ENCODE data around the gene ATP11B.

The ATP11B gene

GRCh38 chr3:182792901-182793662 lies at the start of gene ATP11B:
Gene ATP11B, plus strand, starts transcription at chr3:182793504. Its CDS starts 256 bp downstream, at chr3:182793760.
- DNase-seq (ENCODE audit: low read depth in 1 of 2, low spot score in 1 of 2), result peak in 1 of 2 experiments; percentile 55
- in situ Hi-C loops (cut with HindIII; ENCODE audit: low pct_unique_long_range_greater_than_20kb, low sequenced_read_pairs), result no loop called here
- TF ChIP-seq JUND (IDR thresholded peaks at IDR 0.05; ENCODE audit: low read depth), result no peak

- peak; percentile 92 for TF ChIP-seq JUND (IDR thresholded peaks at IDR 0.05; ENCODE audit: low read depth)
- in situ Hi-C loops (cut with HindIII; ENCODE audit: low pct_unique_long_range_greater_than_20kb, low sequenced_read_pairs), result no loop called here
- DNase-seq (ENCODE audit: low read depth in 1 of 2, low spot score in 1 of 2), result peak in 1 of 2 experiments; percentile 80
Observed at GRCh38 chr3:182746959-182747358, 46.3 kb upstream of the ATP11B start.

- no peak for DNase-seq (ENCODE audit: low read depth in 1 of 2, low spot score in 1 of 2)
- in situ Hi-C loops (cut with HindIII; ENCODE audit: low pct_unique_long_range_greater_than_20kb, low sequenced_read_pairs), result no loop called here
- TF ChIP-seq JUND (IDR thresholded peaks at IDR 0.05; ENCODE audit: low read depth), result no peak
Observed at GRCh38 chr3:182755308-182755707, 38.0 kb upstream of the ATP11B start.

GRCh38 chr3:182755712-182756111 lies 37.6 kb upstream of the ATP11B start:
- peak in 1 of 2 experiments; percentile 62 for DNase-seq (ENCODE audit: low read depth in 1 of 2, low spot score in 1 of 2)
- in situ Hi-C loops (cut with HindIII; ENCODE audit: low pct_unique_long_range_greater_than_20kb, low sequenced_read_pairs), result no loop called here
- TF ChIP-seq JUND (IDR thresholded peaks at IDR 0.05; ENCODE audit: low read depth), result no peak

- DNase-seq (ENCODE audit: low read depth in 1 of 2, low spot score in 1 of 2), result no peak
- in situ Hi-C loops (cut with HindIII; ENCODE audit: low pct_unique_long_range_greater_than_20kb, low sequenced_read_pairs), result no loop called here
Observed at GRCh38 chr3:182760576-182761164, 32.6 kb upstream of the ATP11B start.

GRCh38 chr3:182763896-182764295 lies 29.4 kb upstream of the ATP11B start:
- no peak for DNase-seq (ENCODE audit: low read depth in 1 of 2, low spot score in 1 of 2)
- in situ Hi-C loops (cut with HindIII; ENCODE audit: low pct_unique_long_range_greater_than_20kb, low sequenced_read_pairs), result no loop called here
- no peak for TF ChIP-seq JUND (IDR thresholded peaks at IDR 0.05; ENCODE audit: low read depth)

More at GRCh38 chr3:182760576-182761164, 32.6 kb upstream of the ATP11B start:
- TF ChIP-seq JUND (IDR thresholded peaks at IDR 0.05; ENCODE audit: low read depth), result no peak

GRCh38 chr3:182765287-182765686 lies 28.0 kb upstream of the ATP11B start:
- in situ Hi-C loops (cut with HindIII; ENCODE audit: low pct_unique_long_range_greater_than_20kb, low sequenced_read_pairs), result no loop called here
- DNase-seq (ENCODE audit: low read depth in 1 of 2, low spot score in 1 of 2), result no peak
- no peak for TF ChIP-seq JUND (IDR thresholded peaks at IDR 0.05; ENCODE audit: low read depth)

GRCh38 chr3:182766099-182766498 lies 27.2 kb upstream of the ATP11B start:
- TF ChIP-seq JUND (IDR thresholded peaks at IDR 0.05; ENCODE audit: low read depth), result no peak
- DNase-seq (ENCODE audit: low read depth in 1 of 2, low spot score in 1 of 2), result no peak
- in situ Hi-C loops (cut with HindIII; ENCODE audit: low pct_unique_long_range_greater_than_20kb, low sequenced_read_pairs), result no loop called here

- TF ChIP-seq JUND (IDR thresholded peaks at IDR 0.05; ENCODE audit: low read depth), result no peak
- no peak for DNase-seq (ENCODE audit: low read depth in 1 of 2, low spot score in 1 of 2)
- in situ Hi-C loops (cut with HindIII; ENCODE audit: low pct_unique_long_range_greater_than_20kb, low sequenced_read_pairs), result no loop called here
Observed at GRCh38 chr3:182768413-182768812, 24.9 kb upstream of the ATP11B start.

- TF ChIP-seq JUND (IDR thresholded peaks at IDR 0.05; ENCODE audit: low read depth), result no peak
- in situ Hi-C loops (cut with HindIII; ENCODE audit: low pct_unique_long_range_greater_than_20kb, low sequenced_read_pairs), result no loop called here
- no peak for DNase-seq (ENCODE audit: low read depth in 1 of 2, low spot score in 1 of 2)
Observed at GRCh38 chr3:182769673-182770072, 23.6 kb upstream of the ATP11B start.

- TF ChIP-seq JUND (IDR thresholded peaks at IDR 0.05; ENCODE audit: low read depth), result no peak
- no peak for DNase-seq (ENCODE audit: low read depth in 1 of 2, low spot score in 1 of 2)
- in situ Hi-C loops (cut with HindIII; ENCODE audit: low pct_unique_long_range_greater_than_20kb, low sequenced_read_pairs), result no loop called here
Observed at GRCh38 chr3:182782149-182782548, 11.2 kb upstream of the ATP11B start.

- TF ChIP-seq JUND (IDR thresholded peaks at IDR 0.05; ENCODE audit: low read depth), result no peak
- no peak for DNase-seq (ENCODE audit: low read depth in 1 of 2, low spot score in 1 of 2)
- in situ Hi-C loops (cut with HindIII; ENCODE audit: low pct_unique_long_range_greater_than_20kb, low sequenced_read_pairs), result no loop called here
Observed at GRCh38 chr3:182783106-182783505, 10.2 kb upstream of the ATP11B start.

- no peak for TF ChIP-seq JUND (IDR thresholded peaks at IDR 0.05; ENCODE audit: low read depth)
- no peak for DNase-seq (ENCODE audit: low read depth in 1 of 2, low spot score in 1 of 2)
- in situ Hi-C loops (cut with HindIII; ENCODE audit: low pct_unique_long_range_greater_than_20kb, low sequenced_read_pairs), result no loop called here
Observed at GRCh38 chr3:182784542-182784941, 8.8 kb upstream of the ATP11B start.

All from T47D (cell line).